Natural killer cell treated with Interleukin-12 subunit alpha and Interleukin-12 subunit beta and Interleukin-15 and Interleukin-18, amount 100 ng/mL, for 72 hours (primary cell): ENCODE data around the gene USP22. TPM values are rescaled to one million over a fixed set of nuclear protein-coding genes. Genes with fewer than 3 reads are reported as not detected.
A peak's percentile ranks its signal among the peaks of the same experiment; 100 is the strongest.

Experiments
- ATAC-seq, 2 donors: fragments of 150-1000 bp; cut with Tn5 transposase in 1 of 2; sonication (Bioruptor Pico), chemical (Tn5 transposase) in 1 of 2; 2 replicates each; pipeline ENCODE4 v1.10.0; 2021
- DNase-seq: peaks from one replicate; pipeline ENCODE4 v3.0.0; 2022; ENCODE audit warnings: low spot score
- H3K27ac Mint-ChIP-seq, 2 donors: 1 replicate in 1 of 2; 2 replicates in 1 of 2; pipeline ENCODE4 v1.8.0; 2022; ENCODE audit warnings: mixed read lengths in 2 of 2, mild to moderate bottlenecking in 1 of 2, moderate library complexity in 1 of 2
- H3K27me3 Mint-ChIP-seq, 2 donors: 1 replicate in 1 of 2; 2 replicates in 1 of 2; pipeline ENCODE4 v1.8.0; 2022; ENCODE audit warnings: mixed read lengths in 2 of 2
- H3K36me3 Mint-ChIP-seq: one replicate; pipeline ENCODE4 v1.8.0; 2022; ENCODE audit warnings: mixed read lengths
- H3K4me1 Mint-ChIP-seq, 2 donors: 1 replicate in 1 of 2; 2 replicates in 1 of 2; pipeline ENCODE4 v1.8.0; 2022; ENCODE audit warnings: low read depth in 2 of 2, mixed read lengths in 2 of 2, mild to moderate bottlenecking in 1 of 2
- H3K4me3 Mint-ChIP-seq: one replicate; pipeline ENCODE4 v1.8.0; 2022; ENCODE audit warnings: mixed read lengths
- H3K9me3 Mint-ChIP-seq: 2 replicates; pipeline ENCODE4 v1.8.0; 2022; ENCODE audit warnings: mixed read lengths
- total RNA-seq, 2 donors: library from RNA; stranded (reverse); gene quantifications; one replicate each; pipeline ENCODE4 v1.2.3, GENCODE V29; 2022

The USP22 gene
- total RNA-seq, 2 donors from 2014 or later: 102 to 179 TPM

DNA sequence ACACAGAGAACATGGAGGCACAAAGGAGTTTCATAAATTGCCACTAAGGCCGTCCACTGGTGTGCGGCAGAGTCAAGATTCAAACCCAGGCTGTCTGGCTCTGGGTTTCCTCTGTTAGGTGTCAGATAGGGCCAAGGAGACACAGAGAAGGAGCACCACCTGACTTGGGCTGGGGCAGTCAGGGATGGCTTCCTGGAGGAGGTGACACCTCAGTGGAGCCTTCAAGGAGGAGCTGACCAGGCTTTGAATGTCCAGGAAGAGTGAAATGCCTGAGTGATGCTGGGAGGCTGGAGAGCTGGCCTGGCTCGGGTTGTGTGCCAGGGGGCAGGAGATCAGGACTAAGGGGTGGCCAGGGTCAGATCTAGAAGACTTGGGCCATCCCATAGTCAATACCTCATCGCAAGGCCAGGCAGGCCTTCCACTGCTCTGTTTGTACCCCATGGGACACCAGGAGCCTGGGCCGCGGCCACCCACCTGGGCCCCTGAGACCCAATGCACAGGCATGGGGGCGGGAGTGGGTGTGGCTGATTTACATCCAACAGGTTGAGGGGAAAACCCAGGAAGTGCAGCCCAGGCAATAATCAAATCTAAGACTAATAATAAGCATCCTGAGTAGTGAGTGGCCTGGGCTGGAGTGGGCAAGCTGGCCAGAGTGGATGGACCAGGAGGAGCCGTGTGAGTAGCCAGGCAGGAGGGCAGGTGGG, 73.7 kb downstream of the USP22 start:
- no peaks in the 10 kb centered on the region for H3K9me3 Mint-ChIP-seq
- H3K4me3 Mint-ChIP-seq: no peak overlapping the region
- no peak overlapping the region for H3K27ac Mint-ChIP-seq
- ATAC-seq: peak in 1 of 2 donors; percentile 9
- DNase-seq: no peak
- H3K4me1 Mint-ChIP-seq: no peaks in the 10 kb centered on the region
- H3K27me3 Mint-ChIP-seq: peaks cover 3 to 6% of the 10 kb centered on the region in 2 donors
- H3K36me3 Mint-ChIP-seq: no peaks in the 10 kb centered on the region

- no peak overlapping the region for H3K27ac Mint-ChIP-seq
- no peaks in the 10 kb centered on the region for H3K9me3 Mint-ChIP-seq
- no peaks in the 10 kb centered on the region for H3K4me1 Mint-ChIP-seq
- ATAC-seq: no peak
- no peak for DNase-seq
- no peaks in the 10 kb centered on the region for H3K36me3 Mint-ChIP-seq
- H3K27me3 Mint-ChIP-seq: peaks cover under 1 to 7% of the 10 kb centered on the region in 2 donors
- no peak overlapping the region for H3K4me3 Mint-ChIP-seq
Measured at GRCh38 chr17:20967776-20968175, 75.0 kb downstream of the USP22 start.

DNA sequence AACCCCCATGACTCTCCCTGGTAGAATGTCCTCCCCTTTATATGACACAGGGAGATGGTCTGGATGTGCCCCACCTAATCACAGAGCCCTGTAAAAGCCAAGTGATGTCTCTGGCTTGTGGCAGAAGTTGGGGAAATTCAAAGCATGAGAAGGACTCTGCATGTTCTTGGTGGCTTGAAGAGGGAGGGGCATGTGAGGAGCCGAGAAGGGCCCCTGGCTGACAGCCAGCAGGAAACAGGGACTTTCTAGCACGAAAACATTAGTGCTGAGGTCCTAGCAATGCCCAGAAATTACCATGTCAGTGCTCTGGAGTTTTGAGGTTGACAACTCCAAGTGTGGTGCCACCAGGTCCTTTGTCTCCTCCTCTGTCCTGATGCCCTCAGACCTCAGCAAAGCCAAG, 75.9 kb downstream of the USP22 start:
- Mint-ChIP-seq H3K9me3 (no peaks in the 10 kb centered on the region), H3K27me3 (peaks cover 5 to 10% of the 10 kb centered on the region in 2 donors), H3K4me3 (no peak overlapping the region), H3K27ac (no peak overlapping the region), H3K36me3 (no peaks in the 10 kb centered on the region), H3K4me1 (no peaks in the 10 kb centered on the region)
- ATAC-seq (peak in 1 of 2 donors; percentile 11), DNase-seq (no peak)

DNA sequence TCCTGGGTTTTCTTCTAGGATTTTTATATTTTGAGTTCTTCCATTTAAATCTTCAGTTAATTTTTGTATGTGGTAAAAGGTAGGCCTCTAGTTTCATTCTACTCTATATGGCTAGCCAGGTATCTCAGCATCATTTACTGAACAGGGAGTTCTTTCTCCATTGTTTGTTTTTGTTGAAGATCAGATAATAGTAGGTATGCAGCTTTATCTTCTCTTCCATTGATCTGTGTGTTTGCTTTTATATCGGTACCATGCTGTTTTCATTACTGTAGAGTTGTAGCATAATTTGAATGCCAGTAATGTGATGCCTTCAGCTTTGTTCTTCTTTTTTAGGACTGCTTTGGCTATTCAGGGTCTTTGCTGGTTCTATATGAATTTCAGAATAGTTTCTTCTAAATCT, 77.3 kb downstream of the USP22 start:
- no peaks in the 10 kb centered on the region for H3K4me1 Mint-ChIP-seq
- no peak overlapping the region for H3K27ac Mint-ChIP-seq
- no peak for DNase-seq
- H3K27me3 Mint-ChIP-seq: peaks cover 12 to 16% of the 10 kb centered on the region in 2 donors
- ATAC-seq: no peak
- H3K4me3 Mint-ChIP-seq: no peak overlapping the region
- no peaks in the 10 kb centered on the region for H3K9me3 Mint-ChIP-seq
- H3K36me3 Mint-ChIP-seq: no peaks in the 10 kb centered on the region

GRCh38 chr17:20961586-20961985, 81.2 kb downstream of the USP22 start:
- no peak overlapping the region for H3K27ac Mint-ChIP-seq
- no peak for ATAC-seq
- H3K4me1 Mint-ChIP-seq: no peaks in the 10 kb centered on the region
- peaks cover 30 to 32% of the 10 kb centered on the region in 2 donors for H3K27me3 Mint-ChIP-seq
- DNase-seq: no peak
- H3K36me3 Mint-ChIP-seq: no peaks in the 10 kb centered on the region
- no peak overlapping the region for H3K4me3 Mint-ChIP-seq
- H3K9me3 Mint-ChIP-seq: no peaks in the 10 kb centered on the region

GRCh38 chr17:20960871-20961270, 81.9 kb downstream of the USP22 start:
- H3K36me3 Mint-ChIP-seq: no peaks in the 10 kb centered on the region
- no peak overlapping the region for H3K4me3 Mint-ChIP-seq
- no peak overlapping the region for H3K27ac Mint-ChIP-seq
- DNase-seq: no peak
- no peak for ATAC-seq
- H3K4me1 Mint-ChIP-seq: no peaks in the 10 kb centered on the region
- peaks cover 32 to 33% of the 10 kb centered on the region in 2 donors for H3K27me3 Mint-ChIP-seq
- no peaks in the 10 kb centered on the region for H3K9me3 Mint-ChIP-seq

- no peak for ATAC-seq
- H3K9me3 Mint-ChIP-seq: no peaks in the 10 kb centered on the region
- H3K36me3 Mint-ChIP-seq: no peaks in the 10 kb centered on the region
- no peak for DNase-seq
- no peak overlapping the region for H3K4me3 Mint-ChIP-seq
- no peak overlapping the region for H3K27ac Mint-ChIP-seq
- no peaks in the 10 kb centered on the region for H3K4me1 Mint-ChIP-seq
- peaks cover 26 to 34% of the 10 kb centered on the region in 2 donors for H3K27me3 Mint-ChIP-seq
Measured at GRCh38 chr17:20955427-20956323, 87.1 kb downstream of the USP22 start.

- H3K36me3 Mint-ChIP-seq: no peaks in the 10 kb centered on the region
- no peak overlapping the region for H3K4me3 Mint-ChIP-seq
- ATAC-seq: no peak
- no peak for DNase-seq
- H3K27ac Mint-ChIP-seq: no peak overlapping the region
- H3K27me3 Mint-ChIP-seq: peaks cover 30 to 38% of the 10 kb centered on the region in 2 donors
- H3K4me1 Mint-ChIP-seq: no peaks in the 10 kb centered on the region
- no peaks in the 10 kb centered on the region for H3K9me3 Mint-ChIP-seq
Measured at GRCh38 chr17:20954794-20955193, 88.0 kb downstream of the USP22 start.

- Mint-ChIP-seq H3K4me3 (no peak overlapping the region), H3K36me3 (no peaks in the 10 kb centered on the region), H3K27ac (no peak overlapping the region), H3K9me3 (no peaks in the 10 kb centered on the region), H3K27me3 (peaks cover 33 to 38% of the 10 kb centered on the region in 2 donors), H3K4me1 (no peaks in the 10 kb centered on the region)
- ATAC-seq (no peak), DNase-seq (no peak)
Measured at GRCh38 chr17:20952183-20952582, 90.6 kb downstream of the USP22 start.

Other genes with a start within 250 kb of the USP22 start
- gene DHRS7B, start 84.0 kb upstream of the USP22 start, total RNA-seq: 10 to 100 TPM; 22.2 to 23.8 TPM
- 10 to 100 TPM; 23.9 to 30.7 TPM for gene TMEM11, start 171.2 kb upstream of the USP22 start, total RNA-seq
- gene NATD1, start 210.4 kb upstream of the USP22 start, total RNA-seq: 1 to 10 TPM; 1.9 to 3.0 TPM
- 10 to 100 TPM; 92.9 to 98.3 TPM for gene MAP2K3, start 241.7 kb upstream of the USP22 start, total RNA-seq